OCI-LY3 (cell line): ENCODE results near the gene HERC2.
"Not testable (repeated sequence)": the region's sequence is repeated elsewhere in the genome, so short reads cannot be mapped to it uniquely, and the experiment has no call there.

Experiments
- H2AFZ ChIP-seq: fragments of 200-600, 300-600 bp; shearing (Covaris generic); 2 replicates; pipeline ENCODE4 v1.6.0; 2014; ENCODE audit warnings: antibody characterized with exemption, low read depth, low read length
- H3K27ac ChIP-seq: fragments of 200-600, 300-600 bp; sonication (generic); 2 replicates; pipeline ENCODE4 v1.5.1; 2014; ENCODE audit warnings: mild to moderate bottlenecking, low read length, moderate library complexity, mixed read lengths
- H3K27me3 ChIP-seq: fragments of 200-600, 300-600 bp; sonication (generic); 2 replicates; pipeline ENCODE4 v1.6.1; 2014; ENCODE audit warnings: low read depth, low read length, mixed read lengths
- H3K36me3 ChIP-seq: fragments of 200-600, 300-600 bp; sonication (generic); replicated peaks from 2 replicates; pipeline ENCODE3; 2014; ENCODE audit warnings: low read depth, low read length, mixed read lengths
- H3K4me1 ChIP-seq: fragments of 300-600, 200-600 bp; sonication (generic); 2 replicates; pipeline ENCODE4 v1.6.1; 2014; ENCODE audit warnings: low read length, mixed read lengths
- H3K4me2 ChIP-seq: fragments of 200-600, 300-600 bp; sonication (generic); 2 replicates; pipeline ENCODE4 v1.6.1; 2014; ENCODE audit warnings: low read length, mixed read lengths
- H3K4me3 ChIP-seq: fragments of 300-600, 200-600 bp; sonication (generic); 2 replicates; pipeline ENCODE4 v1.5.1; 2014; ENCODE audit warnings: antibody characterized with exemption, mild to moderate bottlenecking, low read length, moderate library complexity
- H3K79me2 ChIP-seq: fragments of 300-600, 200-600 bp; shearing (Covaris generic); 2 replicates; pipeline ENCODE4 v1.6.1; 2014; ENCODE audit warnings: mild to moderate bottlenecking, low read length, mixed read lengths
- H3K9ac ChIP-seq: fragments of 300-600, 200-600 bp; shearing (Covaris generic); 2 replicates; pipeline ENCODE4 v1.6.0; 2014; ENCODE audit warnings: mild to moderate bottlenecking, low read length, moderate library complexity
- H3K9me3 ChIP-seq: fragments of 200-600, 300-600 bp; shearing (Covaris generic); 2 replicates; pipeline ENCODE4 v1.6.1; 2014; ENCODE audit warnings: low read length, mixed read lengths; ENCODE audit not compliant: insufficient read depth
- H4K20me1 ChIP-seq: fragments of 200-600, 300-600 bp; sonication (generic); 2 replicates; pipeline ENCODE4 v1.6.1; 2016; ENCODE audit warnings: low read length, mixed read lengths; ENCODE audit not compliant: insufficient read depth
- EZH2phosphoT487 ChIP-seq: fragments of 200-600 bp; shearing (Covaris generic); IDR thresholded peaks from 2 replicates; pipeline ENCODE4 v1.6.1; 2018; ENCODE audit warnings: antibody characterized with exemption, mixed run types, low read depth
- TF ChIP-seq, protein P1 (sequence below): fragments of 200-600, 300-600 bp; sonication (generic); IDR thresholded peaks from 2 replicates; pipeline ENCODE4 v1.5.1; 2014; ENCODE audit warnings: antibody characterized with exemption, low read length, low read depth

Gene HERC2

DNA sequence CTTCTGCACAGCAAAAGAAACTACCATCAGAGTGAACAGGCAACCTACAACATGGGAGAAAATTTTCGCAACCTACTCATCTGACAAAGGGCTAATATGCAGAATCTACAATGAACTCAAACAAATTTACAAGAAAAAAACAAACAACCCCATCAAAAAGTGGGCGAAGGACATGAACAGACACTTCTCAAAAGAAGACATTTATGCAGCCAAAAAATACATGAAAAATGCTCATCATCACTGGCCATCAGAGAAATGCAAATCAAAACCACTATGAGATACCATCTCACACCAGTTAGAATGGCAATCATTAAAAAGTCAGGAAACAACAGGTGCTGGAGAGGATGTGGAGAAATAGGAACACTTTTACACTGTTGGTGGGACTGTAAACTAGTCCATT, 16.3 kb downstream of the HERC2 start:
- H3K27ac ChIP-seq, H3K4me2 ChIP-seq, H2AFZ ChIP-seq, H3K36me3 ChIP-seq, H3K27me3 ChIP-seq, H3K4me1 ChIP-seq, H3K9me3 ChIP-seq, H4K20me1 ChIP-seq, H3K79me2 ChIP-seq, H3K9ac ChIP-seq, H3K4me3 ChIP-seq: not testable (repeated sequence)

DNA sequence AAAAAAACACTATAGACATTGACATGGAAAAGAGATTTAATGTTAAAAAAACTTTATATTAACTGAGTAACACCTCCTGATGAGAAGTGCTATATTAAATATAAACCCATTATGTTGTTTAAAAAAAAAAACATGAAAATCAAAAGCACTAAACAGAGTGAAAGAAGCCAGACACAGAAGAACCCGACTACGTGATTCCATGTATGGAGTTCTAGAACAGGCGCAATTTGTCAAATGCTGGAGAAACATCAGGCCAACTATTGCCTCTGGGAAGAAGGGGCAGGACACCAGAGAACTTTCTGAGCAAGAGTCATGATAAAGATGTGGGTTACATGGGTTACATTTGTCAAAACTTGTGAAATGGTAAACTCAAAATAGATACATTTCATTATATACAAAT, 24.5 kb downstream of the HERC2 start:
- H3K27me3 ChIP-seq, H3K9ac ChIP-seq, H3K27ac ChIP-seq, H4K20me1 ChIP-seq, H3K9me3 ChIP-seq, H2AFZ ChIP-seq, H3K4me2 ChIP-seq, H3K79me2 ChIP-seq, H3K4me3 ChIP-seq, H3K4me1 ChIP-seq, H3K36me3 ChIP-seq: not testable (repeated sequence)

GRCh38 chr15:28296814-28297213, 25.2 kb downstream of the HERC2 start:
- H3K4me1 ChIP-seq, H3K27ac ChIP-seq, H3K79me2 ChIP-seq, H3K27me3 ChIP-seq, H3K9me3 ChIP-seq, H2AFZ ChIP-seq, H4K20me1 ChIP-seq, H3K4me2 ChIP-seq, H3K36me3 ChIP-seq, H3K9ac ChIP-seq, H3K4me3 ChIP-seq: not testable (repeated sequence)

DNA sequence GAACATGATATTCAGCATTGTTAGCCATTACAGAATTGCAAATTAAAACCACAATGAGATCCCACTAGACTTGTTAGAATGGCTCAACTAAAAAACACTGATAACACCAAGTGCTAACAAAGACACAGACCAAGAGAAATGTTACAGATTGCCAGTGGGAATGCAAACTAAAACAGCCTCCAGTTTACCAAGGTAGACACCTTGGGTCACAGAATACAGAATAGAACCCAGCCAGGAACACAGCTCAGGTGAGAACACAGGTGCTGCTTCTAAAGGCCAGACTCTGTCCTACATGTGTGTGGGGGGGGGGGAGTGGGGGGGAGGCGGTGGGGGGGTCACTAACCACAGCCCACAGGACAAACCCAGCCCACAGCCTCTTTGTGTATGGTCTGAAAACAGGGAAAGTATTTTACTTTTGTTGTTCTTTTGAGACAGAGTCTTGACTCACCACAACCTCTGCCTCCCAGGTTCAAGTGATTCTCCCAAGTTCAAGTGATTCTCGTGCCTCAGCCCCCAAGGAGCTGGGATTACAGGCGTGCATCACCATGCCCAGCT, 26.9 kb downstream of the HERC2 start:
- H3K4me3 ChIP-seq, H3K27me3 ChIP-seq, H3K4me1 ChIP-seq, H3K36me3 ChIP-seq, H3K27ac ChIP-seq, H3K9me3 ChIP-seq, H3K9ac ChIP-seq, H3K4me2 ChIP-seq, H2AFZ ChIP-seq, H4K20me1 ChIP-seq, H3K79me2 ChIP-seq: not testable (repeated sequence)

DNA sequence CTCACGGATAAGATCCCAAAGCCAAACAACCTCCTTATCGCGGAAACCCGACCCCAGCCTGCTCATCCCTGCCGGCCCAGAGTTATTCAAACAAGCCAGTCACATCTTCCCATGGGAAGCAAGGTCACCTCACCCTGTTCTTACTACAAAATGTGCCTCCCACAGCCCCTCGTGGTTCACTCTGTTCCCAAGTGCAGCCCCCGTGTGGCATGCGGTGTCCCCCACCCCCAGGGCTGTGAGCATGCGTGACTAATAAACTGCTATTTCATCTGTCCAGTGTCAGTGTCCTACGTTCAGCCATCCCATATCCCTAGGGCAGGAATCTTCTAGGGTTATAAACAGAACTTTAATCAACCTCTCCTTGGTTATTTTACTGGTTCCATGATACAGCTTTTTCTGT, 27.4 kb downstream of the HERC2 start:
- H3K27me3 ChIP-seq, H3K9ac ChIP-seq, H4K20me1 ChIP-seq, H3K36me3 ChIP-seq, H3K4me1 ChIP-seq, H3K4me2 ChIP-seq, H3K27ac ChIP-seq, H3K79me2 ChIP-seq, H3K4me3 ChIP-seq, H2AFZ ChIP-seq, H3K9me3 ChIP-seq: not testable (repeated sequence)

DNA sequence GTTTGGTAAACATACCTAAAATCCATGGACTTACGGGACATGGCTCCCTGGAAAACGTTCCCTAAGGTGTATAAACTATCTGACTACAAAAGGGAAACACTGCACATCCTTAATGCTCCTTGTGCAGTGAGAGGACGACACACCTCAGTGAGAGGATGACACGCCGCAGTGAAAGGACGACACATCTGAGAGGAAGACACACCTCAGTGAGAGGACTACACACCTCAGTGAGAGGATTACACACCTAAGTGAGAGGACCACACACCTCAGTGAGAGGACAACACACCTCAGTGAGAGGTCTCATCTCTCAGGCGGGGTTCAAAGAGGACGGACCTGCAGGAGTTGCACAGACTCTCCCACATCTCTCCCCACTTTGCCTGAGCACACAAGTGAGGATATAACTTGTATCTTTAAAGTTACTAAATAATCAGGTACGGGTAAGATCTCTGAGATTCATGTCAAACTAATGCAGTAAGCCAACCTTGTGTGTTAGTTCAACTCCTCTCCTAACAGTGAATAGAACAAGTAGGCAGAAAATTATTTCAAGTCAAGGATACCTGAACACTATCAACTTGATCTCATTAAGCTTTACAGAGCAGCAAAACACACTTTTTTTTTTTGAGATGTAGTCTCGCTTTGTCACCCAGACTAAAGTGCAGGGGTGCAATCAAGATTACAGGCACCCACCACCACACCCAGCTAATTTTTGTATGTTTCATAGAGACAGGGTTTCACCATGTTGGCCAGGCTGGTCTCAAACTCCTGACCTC, 32.1 kb downstream of the HERC2 start:
- H3K4me3 ChIP-seq, result no peak overlapping the region
- H3K4me1 ChIP-seq, result peaks cover 10% of the 10 kb centered on the region
- TF ChIP-seq EZH2phosphoT487, result no peak
- TF ChIP-seq, protein P1, sequence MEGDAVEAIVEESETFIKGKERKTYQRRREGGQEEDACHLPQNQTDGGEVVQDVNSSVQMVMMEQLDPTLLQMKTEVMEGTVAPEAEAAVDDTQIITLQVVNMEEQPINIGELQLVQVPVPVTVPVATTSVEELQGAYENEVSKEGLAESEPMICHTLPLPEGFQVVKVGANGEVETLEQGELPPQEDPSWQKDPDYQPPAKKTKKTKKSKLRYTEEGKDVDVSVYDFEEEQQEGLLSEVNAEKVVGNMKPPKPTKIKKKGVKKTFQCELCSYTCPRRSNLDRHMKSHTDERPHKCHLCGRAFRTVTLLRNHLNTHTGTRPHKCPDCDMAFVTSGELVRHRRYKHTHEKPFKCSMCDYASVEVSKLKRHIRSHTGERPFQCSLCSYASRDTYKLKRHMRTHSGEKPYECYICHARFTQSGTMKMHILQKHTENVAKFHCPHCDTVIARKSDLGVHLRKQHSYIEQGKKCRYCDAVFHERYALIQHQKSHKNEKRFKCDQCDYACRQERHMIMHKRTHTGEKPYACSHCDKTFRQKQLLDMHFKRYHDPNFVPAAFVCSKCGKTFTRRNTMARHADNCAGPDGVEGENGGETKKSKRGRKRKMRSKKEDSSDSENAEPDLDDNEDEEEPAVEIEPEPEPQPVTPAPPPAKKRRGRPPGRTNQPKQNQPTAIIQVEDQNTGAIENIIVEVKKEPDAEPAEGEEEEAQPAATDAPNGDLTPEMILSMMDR, result no peak
- no peaks in the 10 kb centered on the region for H3K79me2 ChIP-seq
- no peaks in the 10 kb centered on the region for H3K27me3 ChIP-seq
- peaks cover 6% of the 10 kb centered on the region for H3K36me3 ChIP-seq
- 0 out of 2 replicates have a peak overlapping the region, but pooled peaks have one; percentile 30 for H3K4me2 ChIP-seq
- no peak overlapping the region for H3K27ac ChIP-seq
- no peak overlapping the region for H2AFZ ChIP-seq
- no peaks in the 10 kb centered on the region for H4K20me1 ChIP-seq
- no peak overlapping the region for H3K9ac ChIP-seq
- H3K9me3 ChIP-seq, result peaks cover 5% of the 10 kb centered on the region; the same call in 1 of the 2 replicates

- not testable (repeated sequence) for H3K27me3 ChIP-seq, H3K9me3 ChIP-seq, H3K79me2 ChIP-seq, H3K36me3 ChIP-seq, H2AFZ ChIP-seq, H3K4me3 ChIP-seq, H3K27ac ChIP-seq, H4K20me1 ChIP-seq, H3K9ac ChIP-seq, H3K4me1 ChIP-seq
- peak overlapping the region; percentile 30 for H3K4me2 ChIP-seq
These were observed 32.9 kb downstream of the HERC2 start for GRCh38 chr15:28288830-28289693.

DNA sequence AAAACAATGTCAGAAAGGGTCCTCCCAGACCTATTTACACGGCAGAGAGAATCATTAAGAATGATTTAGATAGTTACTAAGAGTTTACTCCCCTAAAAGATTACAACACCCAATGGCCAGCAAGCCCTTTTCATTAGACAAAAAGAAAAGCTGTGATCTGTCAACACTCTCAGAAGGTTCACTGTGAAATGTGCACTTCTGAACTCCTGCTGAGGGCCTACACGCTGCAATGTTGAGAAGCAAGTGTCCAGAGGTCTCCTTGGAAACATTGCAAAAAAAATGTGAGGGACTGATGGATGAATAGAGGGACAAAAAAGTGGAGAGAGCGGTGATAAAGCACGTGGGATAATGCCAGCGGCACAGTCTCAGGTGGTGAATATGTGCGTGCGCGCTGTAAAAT, 35.3 kb downstream of the HERC2 start:
- not testable (repeated sequence) for H3K4me2 ChIP-seq, H3K9me3 ChIP-seq, H4K20me1 ChIP-seq, H3K9ac ChIP-seq, H3K4me3 ChIP-seq, H3K27ac ChIP-seq, H2AFZ ChIP-seq, H3K27me3 ChIP-seq, H3K79me2 ChIP-seq
- peaks cover 12% of the 10 kb centered on the region for H3K36me3 ChIP-seq
- H3K4me1 ChIP-seq, result peaks cover 12% of the 10 kb centered on the region
